ENCODE measurements around the gene ARHGAP44. TPM values are rescaled to one million over a fixed set of nuclear protein-coding genes. Genes with fewer than 3 reads are reported as not detected.

Gene ARHGAP44
- total RNA-seq, 2 experiments from 2014 or later, result not detected

- no peak overlapping the region for H3K4me3 ChIP-seq (ENCODE audit: low read length)
- H3K4me1 ChIP-seq (ENCODE audit: insufficient read depth, low read length), result no peaks in the 10 kb centered on the region
- peaks cover 0 to 6% of the 10 kb centered on the region in 2 experiments for H3K9me3 ChIP-seq (ENCODE audit: control insufficient read depth in 1 of 2, insufficient read depth in 1 of 2, low read length in 2 of 2)
- ChIA-PET CTCF (no interaction called here), POLR2A (no interaction called here)
- no peak for TF ChIP-seq CTCF (IDR thresholded peaks at IDR 0.05)
- Mint-ChIP-seq H3K4me3 (no peak overlapping the region), H3K9me3 (no peaks in the 10 kb centered on the region), H3K4me1 (ENCODE audit: low read depth) (no peaks in the 10 kb centered on the region), H3K36me3 (ENCODE audit: low read depth) (no peaks in the 10 kb centered on the region), H3K27ac (no peak overlapping the region), H3K27me3 (no peaks in the 10 kb centered on the region)
- H3K36me3 ChIP-seq (ENCODE audit: insufficient read depth, low read length), result no peaks in the 10 kb centered on the region
- no peak overlapping the region for H3K27ac ChIP-seq (ENCODE audit: low read depth in 1 of 2, low read length in 2 of 2)
- intact Hi-C loops (cut with DNase I, micrococcal nuclease), result no loop called here
- H3K27me3 ChIP-seq (ENCODE audit: control insufficient read depth in 1 of 2, insufficient read depth in 2 of 2, low read length in 2 of 2), result no peaks in the 10 kb centered on the region
- no peak for ATAC-seq (ENCODE audit: poor library complexity)
- no peak for DNase-seq
These were observed 21.0 kb upstream of the ARHGAP44 start for GRCh38 chr17:12768255-12768654.

GRCh38 chr17:12769981-12770380, 19.3 kb upstream of the ARHGAP44 start:
- Histone ChIP-seq H3K4me3 (ENCODE audit: low read length) (no peak overlapping the region), H3K27ac (ENCODE audit: low read depth in 1 of 2, low read length in 2 of 2) (no peak overlapping the region), H3K36me3 (ENCODE audit: insufficient read depth, low read length) (no peaks in the 10 kb centered on the region), H3K27me3 (ENCODE audit: control insufficient read depth in 1 of 2, insufficient read depth in 2 of 2, low read length in 2 of 2) (no peaks in the 10 kb centered on the region), H3K9me3 (ENCODE audit: control insufficient read depth in 1 of 2, insufficient read depth in 1 of 2, low read length in 2 of 2) (peaks cover 0 to 6% of the 10 kb centered on the region in 2 experiments), H3K4me1 (ENCODE audit: insufficient read depth, low read length) (no peaks in the 10 kb centered on the region)
- H3K4me3 Mint-ChIP-seq, result no peak overlapping the region
- ATAC-seq (ENCODE audit: poor library complexity), result no peak
- DNase-seq, result no peak
- H3K4me1 Mint-ChIP-seq (ENCODE audit: low read depth), result no peaks in the 10 kb centered on the region
- POLR2A ChIA-PET, result no interaction called here
- CTCF ChIA-PET, result no interaction called here
- no peak for TF ChIP-seq CTCF (IDR thresholded peaks at IDR 0.05)
- intact Hi-C loops (cut with DNase I, micrococcal nuclease), result no loop called here
- H3K27me3 Mint-ChIP-seq, result no peaks in the 10 kb centered on the region
- H3K27ac Mint-ChIP-seq, result no peak overlapping the region
- no peaks in the 10 kb centered on the region for H3K9me3 Mint-ChIP-seq
- no peaks in the 10 kb centered on the region for H3K36me3 Mint-ChIP-seq (ENCODE audit: low read depth)

DNA sequence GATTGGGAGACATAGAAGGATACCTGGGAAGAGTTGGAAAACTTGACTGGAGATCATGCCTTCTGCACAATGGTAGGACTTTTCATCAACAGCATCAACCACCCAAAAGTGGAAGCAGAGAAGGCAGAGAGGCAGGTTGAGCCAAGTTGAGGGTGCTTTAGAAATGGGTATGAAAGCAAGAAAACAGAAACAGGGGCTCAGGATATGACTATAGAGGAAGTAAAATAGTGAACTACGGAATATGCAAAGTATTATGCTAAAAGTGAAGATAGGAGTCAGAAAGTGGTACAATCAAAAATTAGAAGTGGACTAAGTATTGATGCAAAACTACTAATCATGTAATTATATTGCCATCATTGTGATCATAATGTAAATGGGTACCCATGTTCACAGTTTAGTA, 16.1 kb upstream of the ARHGAP44 start:
- Histone ChIP-seq H3K4me1 (ENCODE audit: insufficient read depth, low read length) (no peaks in the 10 kb centered on the region), H3K27me3 (ENCODE audit: control insufficient read depth in 1 of 2, insufficient read depth in 2 of 2, low read length in 2 of 2) (no peaks in the 10 kb centered on the region), H3K4me3 (ENCODE audit: low read length) (no peak overlapping the region), H3K27ac (ENCODE audit: low read depth in 1 of 2, low read length in 2 of 2) (no peak overlapping the region), H3K9me3 (ENCODE audit: control insufficient read depth in 1 of 2, insufficient read depth in 1 of 2, low read length in 2 of 2) (peaks cover 0 to 6% of the 10 kb centered on the region in 2 experiments), H3K36me3 (ENCODE audit: insufficient read depth, low read length) (no peaks in the 10 kb centered on the region)
- H3K36me3 Mint-ChIP-seq (ENCODE audit: low read depth), result no peaks in the 10 kb centered on the region
- DNase-seq (no peak), ATAC-seq (ENCODE audit: poor library complexity) (no peak)
- ChIA-PET CTCF (no interaction called here), POLR2A (no interaction called here)
- no peak overlapping the region for H3K4me3 Mint-ChIP-seq
- no peaks in the 10 kb centered on the region for H3K9me3 Mint-ChIP-seq
- H3K4me1 Mint-ChIP-seq (ENCODE audit: low read depth), result no peaks in the 10 kb centered on the region
- H3K27me3 Mint-ChIP-seq, result no peaks in the 10 kb centered on the region
- H3K27ac Mint-ChIP-seq, result no peak overlapping the region
- TF ChIP-seq CTCF (IDR thresholded peaks at IDR 0.05), result no peak
- intact Hi-C loops (cut with DNase I, micrococcal nuclease), result no loop called here

Data from CD4-positive, alpha-beta T cell (primary cell).